ENCODE results near the gene PIGA. TPM values are rescaled to one million over a fixed set of nuclear protein-coding genes. Genes with fewer than 3 reads are reported as not detected.

The PIGA gene
- total and polyA plus RNA-seq, 9 of the 15 experiments (the other 6 are each of a cell fraction or from before 2014, with no cell fraction given) = 14.8 to 36.9 (median 23.5) TPM

GRCh38 chrX:15344106-15344505 lies 8.8 kb upstream of the PIGA start:
- H2AFZ ChIP-seq (ENCODE audit: low read depth, low read length) = no peak overlapping the region
- no peaks in the 10 kb centered on the region for H3K36me3 ChIP-seq (ENCODE audit: control insufficient read depth, insufficient read depth, low read length)
- ChIA-PET POLR2A (interaction anchor here (0.5 kb wide), 1 partner anchor 22 kb away, joined by 3 read pairs; no protein-coding TSS in a partner anchor), CTCF (ENCODE audit: low intra/inter-chr PET ratio) (no interaction called here)
- FAIRE-seq (no peak), ATAC-seq (no peak), DNase-seq (ENCODE audit: extremely low read depth in 1 of 4, low spot score in 3 of 4) (no peak)
- no peak overlapping the region for H3K4me3 ChIP-seq
- H4K20me1 ChIP-seq (replicated peaks; ENCODE audit: control insufficient read depth, insufficient read depth, low read length) = no peaks in the 10 kb centered on the region
- H3K79me2 ChIP-seq (ENCODE audit: control insufficient read depth, insufficient read depth, low read length) = no peaks in the 10 kb centered on the region
- no peaks in the 10 kb centered on the region for H3K4me1 ChIP-seq (replicated peaks in 1 of 2; ENCODE audit: control insufficient read depth in 2 of 2, insufficient read depth in 2 of 2, low read length in 2 of 2)
- H3K9me1 ChIP-seq (ENCODE audit: control insufficient read depth, insufficient read depth, low read length) = no peaks in the 10 kb centered on the region
- no TSS peak for BruUV-seq (replicated peaks)
- TF ChIP-seq TCF15 (CRISPR knock-in tag; IDR thresholded peaks at IDR 0.05) = no peak
- no peak for TF ChIP-seq BMI1 (IDR thresholded peaks at IDR 0.05; ENCODE audit: low read length)
- no peak for TF ChIP-seq PHB (CRISPR knock-in tag; IDR thresholded peaks at IDR 0.05)
- no peak for TF ChIP-seq PKNOX1 (IDR thresholded peaks at IDR 0.05)
- no peak for TF ChIP-seq REST (IDR thresholded peaks at IDR 0.05; ENCODE audit: borderline replicate concordance)
- TF ChIP-seq REST (CRISPR knock-in tag; IDR thresholded peaks at IDR 0.05; ENCODE audit: low read depth) = no peak
- no peak for TF ChIP-seq HLTF (IDR thresholded peaks at IDR 0.05)
- no peak for TF ChIP-seq E2F6 (IDR thresholded peaks at IDR 0.05; ENCODE audit: borderline replicate concordance in 1 of 2, extremely low read depth in 1 of 2, insufficient read depth in 1 of 2, insufficient read length in 1 of 2, low read depth in 1 of 2, low read length in 1 of 2, poor library complexity in 1 of 2, severe bottlenecking in 1 of 2)
- in situ Hi-C loops (cut with MboI) (loop anchor here (10.0 to 25.0 kb wide), 2 partner anchors 118 to 221 kb away; no protein-coding TSS in a partner anchor), intact Hi-C loops (cut with micrococcal nuclease) (loop anchor here (10.0 kb wide), 1 partner anchor 311 kb away; no protein-coding TSS in a partner anchor)
- H3K27ac ChIP-seq (ENCODE audit: extremely low read depth, low read depth, low read length) = no peak overlapping the region
- peaks cover 0 to 3% of the 10 kb centered on the region in 2 experiments; a peak in 3 of 5 replicates for H3K27me3 ChIP-seq (ENCODE audit: control insufficient read depth in 2 of 2, insufficient read depth in 2 of 2, low read length in 2 of 2)
- H3K4me2 ChIP-seq (ENCODE audit: insufficient read depth, low read length) = no peak overlapping the region
- H3K9ac ChIP-seq (ENCODE audit: insufficient read depth in 1 of 2, low read depth in 2 of 2, low read length in 2 of 2) = no peak overlapping the region
- no peaks in the 10 kb centered on the region for H3K9me3 ChIP-seq (replicated peaks; ENCODE audit: control insufficient read depth, insufficient read depth, low read depth, low read length)
